IPS DF 19.7 (cell line): ENCODE measurements around the gene PPIAL4G.
"Not testable (repeated sequence)": the region's sequence is repeated elsewhere in the genome, so short reads cannot be mapped to it uniquely, and the experiment has no call there.

Experiments used
- DNase-seq: peaks from one replicate; pipeline ENCODE4 v3.0.0-alpha.2; 2013; ENCODE audit warnings: low read depth, low spot score

Gene PPIAL4G

DNA sequence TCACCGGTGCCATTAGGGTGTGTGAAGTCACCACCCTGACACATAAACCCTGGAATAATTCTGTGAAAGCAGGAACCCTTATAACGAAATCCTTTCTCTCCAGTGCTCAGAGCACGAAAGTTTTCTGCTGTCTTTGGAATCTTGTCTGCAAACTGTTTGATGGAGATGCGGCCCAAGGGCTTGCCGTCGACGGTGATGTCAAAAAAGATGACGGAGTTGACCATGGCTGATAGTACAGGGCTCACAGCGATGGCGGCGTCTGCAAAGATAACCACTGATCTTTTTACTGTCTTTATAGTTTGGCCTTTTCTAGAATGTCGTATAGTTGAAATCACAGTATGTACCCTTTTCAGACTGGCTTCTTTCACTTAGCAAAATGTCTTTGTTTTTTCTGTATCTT is at the start of gene PPIAL4G:
Gene PPIAL4G (minus strand): TSS at position 274 of the 400 bp plus-strand sequence. CDS start 50 bp downstream, at position 224.
- not testable (repeated sequence) for DNase-seq

DNA sequence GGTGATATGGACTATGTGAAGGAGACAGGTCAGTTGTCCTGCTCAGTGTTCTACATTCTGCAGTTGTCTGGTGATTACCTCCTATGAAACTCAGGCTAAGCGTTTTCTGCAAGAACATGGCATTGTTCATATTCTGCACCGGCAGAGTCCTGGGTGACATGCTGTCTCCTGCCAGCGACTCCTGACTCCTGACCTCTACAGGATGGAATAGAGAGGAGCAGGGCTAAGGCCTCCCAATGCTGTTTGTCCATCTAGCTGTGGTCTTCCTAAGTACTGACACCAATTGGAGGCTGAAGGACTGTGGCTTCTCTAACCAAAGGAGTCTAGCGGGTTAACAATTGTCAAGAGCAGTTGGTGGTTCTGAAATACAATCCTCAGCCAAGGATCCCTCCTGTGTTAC is 49.1 kb upstream of the PPIAL4G start:
- not testable (repeated sequence) for DNase-seq

- not testable (repeated sequence) for DNase-seq
These were observed 46.0 kb upstream of the PPIAL4G start for GRCh38 chr1:148529101-148529567.

DNA sequence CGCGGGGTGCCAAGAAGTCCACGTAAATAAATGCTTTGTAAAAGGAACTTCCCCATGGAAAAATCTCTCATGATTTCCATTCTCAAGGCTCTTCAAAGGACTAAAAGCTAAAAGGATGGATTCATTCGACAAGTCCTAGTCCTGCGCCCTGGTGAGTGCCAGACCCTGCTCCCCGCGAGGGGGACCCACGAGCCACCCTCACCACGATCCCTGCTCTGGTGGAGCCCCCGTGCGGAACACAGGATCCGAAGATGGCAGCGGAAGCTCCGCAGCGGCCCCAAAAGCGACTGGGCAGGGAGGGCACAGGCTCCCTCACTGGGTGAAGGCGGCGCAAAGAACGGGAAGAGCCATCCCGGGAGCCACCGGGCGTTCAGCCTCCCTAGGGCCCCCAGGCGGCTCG is 45.5 kb upstream of the PPIAL4G start:
- not testable (repeated sequence) for DNase-seq

GRCh38 chr1:148526587-148526986 is 43.5 kb upstream of the PPIAL4G start:
- not testable (repeated sequence) for DNase-seq

DNA sequence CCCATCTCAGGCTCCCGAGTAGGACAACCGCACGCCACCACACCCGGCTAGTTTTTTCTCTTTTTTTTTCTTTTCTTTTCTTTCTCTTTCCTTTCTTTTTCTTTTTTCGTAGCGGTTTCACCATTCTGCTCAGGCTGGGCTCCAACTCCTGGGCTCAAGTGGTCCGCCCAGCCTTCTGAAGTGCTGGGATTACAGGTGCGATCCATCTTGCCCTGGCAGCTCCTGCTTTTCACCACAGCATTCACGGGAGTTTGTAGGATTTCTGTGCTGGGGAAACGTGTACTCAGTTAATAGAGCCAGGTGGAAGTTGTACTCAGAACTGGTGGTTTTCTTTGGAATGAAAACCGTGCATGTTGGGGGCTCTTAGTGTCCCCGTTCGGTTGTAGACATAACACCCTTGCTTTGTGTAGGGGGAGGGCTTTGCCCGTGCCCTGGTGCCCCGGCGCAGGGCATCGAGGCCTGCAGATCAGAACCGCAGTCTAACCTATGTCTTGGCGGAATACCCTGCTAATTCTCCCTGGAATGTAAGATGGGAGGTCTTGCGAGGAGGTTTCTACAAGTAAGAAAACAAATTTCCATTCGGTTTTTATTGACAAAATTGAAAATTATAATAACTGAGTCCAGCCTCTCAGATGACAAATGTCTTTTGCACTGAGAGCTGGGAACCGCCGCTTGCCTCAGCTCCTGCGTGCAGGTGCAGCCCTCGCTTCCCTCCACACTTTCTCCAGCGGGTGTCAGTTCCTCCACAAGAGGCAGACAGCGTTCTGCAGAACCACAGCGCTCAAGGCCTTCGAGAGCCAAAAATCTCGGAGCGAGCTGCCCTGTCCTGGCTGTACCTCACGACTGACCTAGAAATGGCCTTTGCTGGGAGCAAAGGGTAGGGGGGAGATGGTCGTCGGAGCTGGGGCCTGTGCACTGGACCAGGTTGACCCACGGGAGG is 40.4 kb upstream of the PPIAL4G start:
- DNase-seq: not testable (repeated sequence)

DNA sequence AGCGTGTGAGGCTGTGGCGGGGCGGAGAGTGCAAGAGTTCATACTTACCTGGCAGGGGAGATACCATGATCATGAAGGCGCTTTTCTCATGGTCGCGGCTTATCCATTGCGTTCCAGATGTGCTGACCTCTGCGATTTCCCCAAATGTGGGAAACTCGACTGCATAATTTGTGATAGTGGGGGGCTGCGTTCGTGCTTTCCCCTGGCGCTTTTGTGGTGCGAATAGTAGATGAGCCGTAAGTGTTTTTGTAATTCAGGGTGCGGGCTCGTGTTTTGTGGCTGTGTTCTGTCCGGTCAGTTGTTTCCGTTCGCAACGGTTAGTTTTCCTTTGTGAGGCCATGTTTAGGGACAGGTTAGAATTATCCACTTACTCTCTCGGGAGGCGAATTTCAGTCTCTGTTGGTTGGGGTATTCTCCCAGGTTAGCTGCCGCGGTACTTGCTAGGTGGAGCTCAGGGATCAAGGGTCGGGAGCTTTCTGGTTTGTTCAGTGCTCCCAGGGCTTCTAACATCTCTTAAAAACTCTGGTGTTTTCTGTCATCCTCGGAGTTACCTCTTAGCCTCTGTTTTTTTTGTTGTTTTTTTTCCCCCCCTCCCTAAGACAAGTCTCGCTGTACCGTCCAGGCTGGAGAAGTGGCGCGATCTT is 39.6 kb upstream of the PPIAL4G start:
- DNase-seq: peak; percentile 98

GRCh38 chr1:148522072-148522471 is 39.0 kb upstream of the PPIAL4G start:
- DNase-seq: not testable (repeated sequence)

GRCh38 chr1:148514310-148514709 is 31.2 kb upstream of the PPIAL4G start:
- not testable (repeated sequence) for DNase-seq

DNA sequence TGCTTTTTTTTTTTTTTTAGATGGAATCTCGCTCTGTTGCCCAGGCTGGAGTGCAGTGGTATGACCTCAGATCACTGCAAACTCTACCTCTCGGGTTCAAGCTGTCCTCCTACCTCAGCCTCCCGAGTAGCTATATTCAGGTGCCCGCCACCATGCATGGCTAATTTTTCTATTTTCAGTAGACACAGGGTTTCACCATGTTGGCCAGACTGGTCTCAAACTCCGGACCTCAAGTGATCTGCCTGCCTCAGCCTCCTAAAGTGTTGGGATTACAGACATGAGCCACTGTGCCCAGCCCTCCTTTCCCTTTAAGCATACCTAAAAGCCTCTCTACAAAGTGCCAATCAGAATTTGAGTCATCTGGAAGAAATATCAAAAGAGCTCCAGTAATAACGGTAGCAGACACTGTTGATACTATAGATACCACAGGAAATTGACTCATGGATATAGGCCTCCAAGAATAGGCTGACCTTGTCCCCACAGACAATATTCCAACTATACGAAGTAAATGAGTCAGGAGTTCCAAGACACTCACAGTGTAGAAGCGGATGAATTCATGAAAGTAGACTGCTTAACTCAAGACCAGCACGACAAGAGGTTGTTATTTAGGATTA is 29.6 kb upstream of the PPIAL4G start:
- DNase-seq: not testable (repeated sequence)

DNA sequence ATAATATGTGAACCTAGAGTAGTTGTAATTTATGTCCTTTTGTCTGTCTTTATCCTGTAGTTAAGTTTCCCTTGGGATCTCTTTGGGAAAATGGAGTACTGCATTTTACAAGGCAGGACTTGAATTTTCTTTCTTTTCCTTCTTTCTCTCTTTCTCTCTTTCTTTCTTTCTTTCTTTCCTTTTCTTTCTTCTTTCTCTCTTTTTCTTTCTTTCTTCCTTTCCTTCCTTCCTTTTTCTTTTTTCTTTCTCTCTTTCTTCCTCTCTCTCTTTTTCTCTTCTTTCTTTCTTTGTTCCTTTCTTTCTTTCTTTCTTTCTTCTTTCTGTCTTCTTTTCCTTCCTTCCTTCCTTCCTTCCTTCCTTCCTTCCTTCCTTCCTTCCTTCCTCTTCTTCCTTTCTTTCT is 10.8 kb upstream of the PPIAL4G start:
- DNase-seq: not testable (repeated sequence)

- DNase-seq: not testable (repeated sequence)
These were observed 2.0 kb downstream of the PPIAL4G start for GRCh38 chr1:148481134-148481533.

DNA sequence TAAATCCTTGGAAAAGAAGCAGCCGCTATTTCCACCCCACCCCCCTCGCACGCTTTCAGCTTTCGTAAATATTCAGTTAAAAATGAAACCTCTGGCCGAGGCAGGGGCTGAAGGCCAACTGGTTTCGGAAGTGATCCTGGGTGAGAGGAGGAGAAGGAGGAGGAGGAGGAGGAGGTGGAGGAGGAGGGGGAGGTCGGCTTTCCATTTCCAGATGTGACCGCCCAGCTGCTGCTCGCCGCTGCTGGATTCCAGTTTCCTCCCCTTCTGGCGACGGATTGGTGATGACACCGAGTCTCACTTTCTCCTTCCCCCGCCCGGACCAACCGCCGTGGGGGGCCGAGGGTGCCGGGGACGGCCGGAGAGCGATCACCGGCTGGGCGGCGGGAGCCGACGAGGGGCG is 23.4 kb downstream of the PPIAL4G start:
- not testable (repeated sequence) for DNase-seq

DNA sequence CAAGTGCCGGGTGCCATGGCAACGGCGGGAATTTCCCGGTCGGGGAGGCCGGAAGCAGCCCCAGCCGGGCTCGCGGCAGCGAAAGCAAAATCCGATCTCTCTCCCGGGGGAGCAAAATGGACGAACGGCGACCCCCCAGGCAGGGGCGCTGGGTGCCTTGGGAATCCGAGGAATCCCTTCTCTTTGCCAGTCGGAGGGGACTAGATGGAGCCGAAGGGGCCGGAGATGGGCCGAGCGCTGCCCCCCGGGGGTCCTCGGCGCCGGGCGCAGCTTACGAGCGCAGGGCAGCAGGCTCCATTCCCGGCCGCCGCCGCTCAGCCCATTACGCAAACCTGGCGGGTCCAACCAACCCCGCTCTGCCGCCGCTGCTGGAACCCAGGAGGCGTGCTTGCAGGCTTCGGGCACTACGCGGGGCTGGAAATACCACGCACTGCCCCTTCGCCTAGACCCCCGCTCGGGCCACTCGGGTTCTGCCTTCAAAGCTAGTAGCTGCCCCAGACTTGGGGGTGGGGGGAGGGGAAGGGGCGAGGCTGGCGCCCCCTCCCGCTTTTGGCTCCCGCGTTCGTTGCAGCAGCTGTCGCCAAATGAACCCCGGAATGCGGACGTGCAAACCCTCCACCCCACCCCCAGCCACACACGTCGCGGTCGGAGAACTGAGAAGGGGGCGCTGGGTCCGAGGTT is 24.1 kb downstream of the PPIAL4G start:
- not testable (repeated sequence) for DNase-seq

- not testable (repeated sequence) for DNase-seq
These were observed 24.7 kb downstream of the PPIAL4G start for GRCh38 chr1:148458398-148458797.

GRCh38 chr1:148452845-148453244 is 30.3 kb downstream of the PPIAL4G start:
- not testable (repeated sequence) for DNase-seq

GRCh38 chr1:148439654-148440325 is 43.3 kb downstream of the PPIAL4G start:
- DNase-seq: not testable (repeated sequence)

DNA sequence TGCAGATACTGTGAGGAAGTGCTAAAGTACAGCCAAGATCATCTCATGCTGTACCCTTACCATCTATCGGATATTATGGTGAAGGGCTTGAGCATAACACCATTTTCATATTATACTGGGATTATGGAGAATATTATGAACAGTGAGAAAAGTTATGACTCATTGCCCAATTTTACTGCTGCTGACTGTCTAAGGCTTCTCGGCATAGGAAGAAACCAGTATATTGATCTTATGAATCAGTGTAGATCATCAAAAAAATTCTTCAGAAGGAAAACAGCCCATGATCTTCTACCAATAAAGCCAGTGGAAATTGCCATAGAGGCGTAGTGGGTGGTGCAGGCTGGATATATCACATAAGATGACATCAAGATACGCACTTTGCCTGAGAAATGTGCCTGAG is 47.7 kb downstream of the PPIAL4G start:
- DNase-seq: no peak

GRCh38 chr1:148434832-148435231 is 48.3 kb downstream of the PPIAL4G start:
- no peak for DNase-seq

DNA sequence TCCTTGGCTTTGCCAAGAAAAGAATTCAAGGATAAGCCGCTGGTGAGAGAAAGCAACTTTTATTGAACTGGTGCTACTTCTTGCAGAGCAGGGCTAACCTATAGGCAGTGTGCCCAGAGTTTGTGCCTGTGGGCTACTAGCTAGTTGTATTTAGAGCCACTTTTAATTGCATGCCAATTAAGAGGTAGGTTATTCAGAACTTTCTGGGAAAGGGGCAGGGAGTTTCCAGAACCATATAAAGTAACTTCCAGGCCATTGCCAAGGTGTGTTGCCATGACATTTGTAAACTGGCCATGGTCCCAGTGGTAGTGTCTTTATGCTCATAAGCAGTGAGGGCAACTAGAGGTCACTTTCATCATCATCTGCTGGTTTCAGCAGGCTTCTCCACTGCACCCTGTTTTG is 50.2 kb downstream of the PPIAL4G start:
- DNase-seq: not testable (repeated sequence)
